HG03159 (cell line): ENCODE measurements around the gene VDAC2.

ENCODE experiments used
- ATAC-seq: cut with Tn5 transposase; IDR thresholded peaks from one replicate; pipeline ENCODE4 v1.9.1; 2021; ENCODE audit warnings: mild to moderate bottlenecking, moderate library complexity; ENCODE audit not compliant: unreplicated experiment

VDAC2 gene

GRCh38 chr10:75246506-75246905 lies 35.9 kb downstream of the VDAC2 start:
- no peak for ATAC-seq

GRCh38 chr10:75247797-75248196 lies 37.2 kb downstream of the VDAC2 start:
- ATAC-seq: no peak

DNA sequence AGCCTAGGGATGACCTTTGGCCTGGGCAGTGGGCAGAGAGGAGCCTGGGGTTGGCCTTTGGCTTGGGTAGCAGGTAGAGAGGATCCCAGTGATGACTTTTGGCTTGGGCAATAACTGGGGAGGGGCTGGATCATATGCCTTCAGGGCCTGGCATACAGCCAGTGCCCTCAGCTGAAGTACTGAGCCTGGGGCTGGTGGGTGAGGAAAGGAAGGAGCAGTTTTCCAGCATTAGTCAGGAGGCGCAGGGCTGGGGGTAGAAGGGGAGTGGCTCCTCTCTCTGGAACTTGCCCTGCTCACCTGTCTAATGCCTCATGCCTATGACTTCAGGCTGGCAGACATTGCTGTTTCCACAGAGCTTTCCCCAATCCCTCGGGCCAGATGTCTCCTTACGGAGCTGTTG lies 40.3 kb downstream of the VDAC2 start:
- no peak for ATAC-seq

GRCh38 chr10:75253281-75254220 lies 43.0 kb downstream of the VDAC2 start:
- no peak for ATAC-seq

DNA sequence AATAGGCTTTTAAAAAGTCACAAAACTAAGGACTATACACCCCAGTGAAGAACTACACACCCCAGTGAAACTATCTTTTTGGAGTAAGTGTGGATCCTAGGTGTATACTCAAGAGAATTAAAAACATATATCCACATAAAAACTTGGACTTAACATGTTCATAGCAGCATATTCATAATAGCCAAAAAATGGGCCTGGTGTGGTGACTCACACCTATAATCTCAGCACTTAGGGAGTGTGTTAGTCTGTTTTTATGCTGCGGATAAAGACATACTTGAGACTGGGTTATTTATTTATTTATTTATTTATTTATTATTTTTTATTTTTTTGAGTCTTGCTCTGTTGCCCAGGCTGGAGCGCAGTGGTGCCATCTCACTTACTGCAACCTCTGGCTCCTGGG lies 44.1 kb downstream of the VDAC2 start:
- no peak for ATAC-seq

DNA sequence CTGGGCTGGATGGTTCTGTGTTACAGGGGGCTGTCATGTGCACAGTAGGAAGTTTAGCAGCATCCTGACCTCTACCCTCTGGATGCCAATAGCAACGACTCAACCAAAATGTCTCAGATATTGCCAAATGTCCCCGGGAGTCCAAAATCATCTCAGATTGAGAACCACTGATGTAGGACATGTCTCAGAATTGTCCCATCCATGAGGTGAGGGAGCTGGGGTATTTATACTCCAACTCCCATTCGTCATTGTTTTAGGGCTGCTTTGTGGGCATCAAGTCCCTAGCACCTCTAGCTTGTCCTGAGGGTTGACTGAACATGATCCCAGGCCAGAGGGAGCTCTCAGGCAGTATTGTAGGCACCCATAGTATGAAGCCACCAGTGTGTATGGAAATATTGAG lies 50.4 kb downstream of the VDAC2 start:
- ATAC-seq: no peak

DNA sequence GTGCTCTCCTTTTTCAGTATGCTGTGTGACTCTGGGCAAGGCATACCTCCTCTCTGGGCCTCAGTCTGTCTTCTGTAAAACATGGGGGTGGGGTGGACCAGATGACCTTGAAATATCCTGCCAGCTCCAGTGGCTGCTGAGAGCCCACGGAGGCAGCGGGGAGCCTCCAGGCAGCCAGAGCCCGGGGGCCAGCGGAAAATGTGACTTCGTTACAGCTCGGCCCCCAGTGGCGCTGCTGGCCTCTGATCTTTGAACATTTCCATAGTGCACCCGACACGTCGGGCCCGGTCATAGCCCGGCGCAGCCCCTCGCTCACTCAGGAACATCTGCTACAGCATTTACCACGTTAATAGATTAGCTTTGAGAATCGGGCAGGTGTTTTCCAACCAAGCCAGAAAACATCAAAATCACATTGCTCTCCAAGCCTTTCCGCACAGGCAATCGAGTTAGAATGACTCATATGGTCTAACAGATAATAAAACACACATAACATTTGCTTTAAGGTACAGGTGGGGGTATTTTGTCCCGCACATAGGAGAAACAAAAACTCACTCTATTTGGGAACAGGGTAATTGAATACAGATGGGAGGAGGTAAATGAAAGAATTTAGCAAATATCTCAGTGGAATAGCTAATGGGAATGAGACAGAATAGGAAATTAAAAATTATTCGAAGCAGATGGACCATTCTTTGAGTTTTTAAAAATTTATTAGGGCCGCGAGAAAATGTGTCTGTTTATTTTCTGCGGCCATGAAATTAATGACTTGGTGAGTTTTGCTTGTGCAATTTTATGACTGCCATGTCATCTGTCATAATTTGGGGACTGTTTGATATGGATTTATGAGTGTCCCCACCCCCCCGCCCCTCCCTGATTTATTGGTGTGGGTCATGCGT lies 51.5 kb downstream of the VDAC2 start:
- no peak for ATAC-seq

DNA sequence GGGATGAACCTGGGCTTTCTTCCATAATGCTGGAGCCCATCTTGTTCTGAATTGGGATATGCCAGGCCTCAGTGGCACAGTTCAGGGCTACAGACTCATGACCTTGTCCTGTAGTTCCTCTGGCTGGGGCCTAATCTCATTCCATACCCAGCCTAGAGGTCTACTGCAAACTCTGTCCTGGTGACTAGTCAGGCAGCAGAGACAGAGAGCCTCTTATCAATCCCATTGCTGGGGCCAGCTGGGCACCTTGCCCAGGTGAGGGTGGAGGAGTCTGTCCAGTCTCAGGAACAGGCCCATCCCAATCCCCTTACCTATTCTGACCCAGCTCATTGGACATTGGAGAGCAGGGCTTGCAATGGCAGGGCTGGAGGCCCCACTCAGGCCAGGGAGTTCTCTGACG lies 53.2 kb downstream of the VDAC2 start:
- ATAC-seq: no peak

DNA sequence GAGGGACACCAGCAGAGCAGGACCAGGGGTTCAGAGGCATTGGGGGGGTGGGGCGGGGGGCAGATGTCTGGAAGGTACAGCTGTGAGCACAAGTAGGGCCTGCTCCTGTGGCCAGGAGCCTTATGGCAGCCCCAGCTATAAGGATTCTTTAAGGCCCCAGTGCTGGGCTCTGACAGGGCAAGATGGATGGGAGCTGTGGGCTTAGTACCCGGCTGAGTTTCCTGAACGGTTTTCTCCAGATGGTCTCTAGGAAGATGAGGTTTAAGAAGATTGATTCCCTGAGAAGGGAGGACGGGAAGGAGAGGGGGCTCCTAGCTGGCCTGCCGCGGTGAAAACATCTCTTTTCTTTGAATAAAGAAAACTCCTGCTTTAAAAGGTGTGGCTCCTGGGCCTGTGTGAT lies 55.3 kb downstream of the VDAC2 start:
- ATAC-seq: no peak

- no peak for ATAC-seq
These were observed 56.3 kb downstream of the VDAC2 start for GRCh38 chr10:75266945-75267344.

- no peak for ATAC-seq
These were observed 59.0 kb downstream of the VDAC2 start for GRCh38 chr10:75269605-75270004.

DNA sequence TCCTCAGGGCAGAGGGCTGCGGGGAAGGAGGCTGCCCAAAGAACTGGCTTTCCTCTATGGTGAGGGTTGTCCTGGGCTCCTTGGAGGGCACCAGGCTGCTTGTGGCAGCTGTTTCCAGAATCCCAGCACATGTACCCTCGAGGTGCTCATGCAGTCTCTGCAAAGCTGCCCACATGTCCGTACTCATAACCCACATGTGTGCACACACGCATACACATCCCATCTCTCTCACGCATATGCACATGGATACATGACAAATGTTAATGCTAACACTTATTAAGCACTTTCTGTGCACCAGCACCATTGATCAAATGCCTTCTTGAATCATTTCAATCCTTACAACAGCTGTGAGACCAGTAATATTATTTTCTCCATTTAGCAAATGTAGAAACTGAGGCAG lies 61.5 kb downstream of the VDAC2 start:
- no peak for ATAC-seq

GRCh38 chr10:75272896-75273295 lies 62.3 kb downstream of the VDAC2 start:
- no peak for ATAC-seq

GRCh38 chr10:75276069-75276872 lies 65.7 kb downstream of the VDAC2 start:
- ATAC-seq: no peak

DNA sequence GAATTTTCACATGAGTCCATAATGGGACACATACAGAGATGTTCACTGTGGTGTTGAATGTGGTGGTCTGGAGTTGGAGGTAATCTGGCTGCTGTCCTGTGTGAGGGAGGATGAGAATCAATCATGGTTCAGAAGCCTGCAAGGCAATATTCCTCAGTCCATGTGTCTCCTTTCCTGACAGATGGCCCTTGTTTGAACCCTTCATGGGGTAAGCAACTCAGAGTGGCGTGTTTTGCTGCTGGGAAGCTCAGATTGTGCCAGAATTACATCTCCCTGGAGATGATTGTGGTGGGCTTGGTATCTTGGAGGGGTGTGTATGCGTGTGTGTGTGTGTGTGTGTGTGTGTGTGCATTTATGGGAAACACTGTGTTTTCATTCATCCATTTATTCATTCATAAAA lies 69.6 kb downstream of the VDAC2 start:
- no peak for ATAC-seq
